Adrenal gland (tissue), 12 donors: ENCODE measurements around the gene C1orf226. TPM values are rescaled to one million over a fixed set of nuclear protein-coding genes. Genes with fewer than 3 reads are reported as not detected.

ENCODE experiments used
- DNase-seq, 7 donors: peaks; one replicate each; pipeline ENCODE4 v3.0.0-alpha.2; 2019 to 2020
- H3K27ac ChIP-seq, 5 donors: fragments of 200-600 bp; sonication (generic) in 4 of 5; 1 replicate in 3 of 5; 2 replicates in 2 of 5; pipeline versions ENCODE4 v1.5.1 to v1.8.0; 2016 to 2020; ENCODE audit warnings: mild to moderate bottlenecking in 1 of 5
- H3K27me3 ChIP-seq: fragments of 200-600 bp; 2 replicates; pipeline ENCODE4 v1.8.0; 2021
- H3K36me3 ChIP-seq, 2 donors: fragments of 200-600 bp; replicated peaks in 1 of 2; 1 replicate in 1 of 2; 2 replicates in 1 of 2; pipeline versions ENCODE4 v1.5.1 to v1.8.0; 2018 to 2022
- H3K4me1 ChIP-seq, 2 donors: fragments of 200-600 bp; replicated peaks in 1 of 2; 1 replicate in 1 of 2; 2 replicates in 1 of 2; pipeline versions ENCODE4 v1.5.1 to v1.8.0; 2018 to 2021
- H3K4me3 ChIP-seq, 4 donors: fragments of 200-600 bp; sonication (generic) in 3 of 4; one replicate each; pipeline ENCODE4 v1.5.1; 2016 to 2018
- H3K9me3 ChIP-seq, 3 donors: fragments of 200-600 bp; sonication (generic) in 1 of 3; replicated peaks in 1 of 3; 1 replicate in 2 of 3; 2 replicates in 1 of 3; pipeline versions ENCODE4 v1.5.1 to v1.8.0; 2016 to 2021
- POLR2A ChIP-seq, 2 donors: fragments of 450-650 bp; IDR thresholded peaks; one replicate each; pipeline ENCODE4 v1.6.1; 2017; ENCODE audit warnings: antibody characterized with exemption in 2 of 2, mild to moderate bottlenecking in 2 of 2, moderate library complexity in 1 of 2
- WGBS, 4 donors: extraction: QIAGEN DNeasy Blood & Tissue Kit in 2 of 4; methylation state at CpG; one replicate each; pipeline versions ENCODE4 v1.1.5 to v1.1.7; 2013 to 2017; 5-methylcytosine and 5-hydroxymethylcytosine counted together
- intact Hi-C, 2 donors: fragments of 100-400 bp; cut with DNase I; formaldehyde crosslinking; loops; one replicate each; pipeline versions ENCODE4 v1.14.1 to v1.15.0; 2022 to 2023
- polyA plus RNA-seq, 3 donors: library from polyadenylated mRNA; stranded (reverse); fragments of 200-250 nt in 2 of 3; fragments of 350-450 nt in 1 of 3; fragmentation: Illumina TruSeq in 1 of 3; extraction: RNeasy Lipid Tissue Mini Kit (QIAGEN cat#74804) in 1 of 3; gene quantifications; one replicate each; pipeline ENCODE4 v1.2.3, GENCODE V29; 2013 to 2014
- total RNA-seq, 9 donors: library from RNA; depleted of rRNA in 4 of 9; stranded (reverse); fragments of >200 nt in 4 of 9; fragments of 120-200 nt in 1 of 9; fragmentation: NEBNext Ultra II Directional in 1 of 9; extraction: Animal tissue kit (Norgen Biotek cat#: 25700) in 1 of 9; gene quantifications; one replicate each; pipeline versions ENCODE4 v1.1.0 to v1.2.4, GENCODE V29; 2013 to 2023
- TF ChIP-seq, protein P1 (sequence below), 6 experiments: fragments of 450-650 bp in 4 of 6; fragments of 200-600 bp in 2 of 6; sonication (generic) in 1 of 6; IDR thresholded peaks; 1 replicate in 5 of 6; 2 replicates in 1 of 6; pipeline versions ENCODE4 v1.5.1 to v1.8.0; 2016 to 2021; ENCODE audit warnings: antibody characterized with exemption in 6 of 6, mild to moderate bottlenecking in 2 of 6, moderate library complexity in 1 of 6
- donor health status: healthy with polysubstance abuse.
- donor health status: Bipolar disorder and iron deficiency.
- donor health status: DM: yes; HTN: yes; CAD: no.
- donor health status: DM: no; HTN: no; CAD: no.
- donor health status: DM: no; HTN: no; CAD: no.
- donor health status: DM: yes; HTN: yes; CAD: no.

The C1orf226 gene
- total and polyA plus RNA-seq, 12 donors = 0.95 to 48.0 (median 6.8) TPM

GRCh38 chr1:162398999-162399580, 17.6 kb downstream of the C1orf226 start:
- Histone ChIP-seq H3K9me3 (no peaks in the 10 kb centered on the region), H3K4me3 (no peak overlapping the region), H3K27me3 (peaks cover 3% of the 10 kb centered on the region), H3K4me1 (no peaks in the 10 kb centered on the region), H3K36me3 (no peaks in the 10 kb centered on the region), H3K27ac (no peak overlapping the region)
- TF ChIP-seq, protein P1, sequence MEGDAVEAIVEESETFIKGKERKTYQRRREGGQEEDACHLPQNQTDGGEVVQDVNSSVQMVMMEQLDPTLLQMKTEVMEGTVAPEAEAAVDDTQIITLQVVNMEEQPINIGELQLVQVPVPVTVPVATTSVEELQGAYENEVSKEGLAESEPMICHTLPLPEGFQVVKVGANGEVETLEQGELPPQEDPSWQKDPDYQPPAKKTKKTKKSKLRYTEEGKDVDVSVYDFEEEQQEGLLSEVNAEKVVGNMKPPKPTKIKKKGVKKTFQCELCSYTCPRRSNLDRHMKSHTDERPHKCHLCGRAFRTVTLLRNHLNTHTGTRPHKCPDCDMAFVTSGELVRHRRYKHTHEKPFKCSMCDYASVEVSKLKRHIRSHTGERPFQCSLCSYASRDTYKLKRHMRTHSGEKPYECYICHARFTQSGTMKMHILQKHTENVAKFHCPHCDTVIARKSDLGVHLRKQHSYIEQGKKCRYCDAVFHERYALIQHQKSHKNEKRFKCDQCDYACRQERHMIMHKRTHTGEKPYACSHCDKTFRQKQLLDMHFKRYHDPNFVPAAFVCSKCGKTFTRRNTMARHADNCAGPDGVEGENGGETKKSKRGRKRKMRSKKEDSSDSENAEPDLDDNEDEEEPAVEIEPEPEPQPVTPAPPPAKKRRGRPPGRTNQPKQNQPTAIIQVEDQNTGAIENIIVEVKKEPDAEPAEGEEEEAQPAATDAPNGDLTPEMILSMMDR (IDR thresholded peaks at IDR 0.05) = no peak
- TF ChIP-seq POLR2A (IDR thresholded peaks at IDR 0.05) = no peak
- no peak for DNase-seq
- WGBS, 4 donors = 80 to 88% (median 82%) methylated on average over 8 of the region's 8 CpGs
- intact Hi-C loops = no loop called here

- intact Hi-C loops = no loop called here
- DNase-seq = no peak
- Histone ChIP-seq H3K4me3 (no peak overlapping the region), H3K4me1 (no peaks in the 10 kb centered on the region), H3K27ac (no peak overlapping the region), H3K27me3 (no peaks in the 10 kb centered on the region), H3K36me3 (no peaks in the 10 kb centered on the region), H3K9me3 (no peaks in the 10 kb centered on the region)
- no peak for TF ChIP-seq POLR2A (IDR thresholded peaks at IDR 0.05)
- TF ChIP-seq, protein P1 (IDR thresholded peaks at IDR 0.05) = no peak
- 85 to 92% (median 87%) methylated on average over 10 of the region's 10 CpGs for WGBS, 4 donors
These were observed 19.3 kb downstream of the C1orf226 start for GRCh38 chr1:162400790-162401355.

- intact Hi-C loops = no loop called here
- DNase-seq = no peak
- no peaks in the 10 kb centered on the region for H3K4me1 ChIP-seq
- H3K27ac ChIP-seq = no peak overlapping the region
- no peak for TF ChIP-seq POLR2A (IDR thresholded peaks at IDR 0.05)
- TF ChIP-seq, protein P1 (IDR thresholded peaks at IDR 0.05) = no peak
- no peaks in the 10 kb centered on the region for H3K36me3 ChIP-seq
- 66 to 75% (median 70%) methylated on average over 5 of the region's 5 CpGs for WGBS, 4 donors
- H3K4me3 ChIP-seq = no peak overlapping the region
- no peaks in the 10 kb centered on the region for H3K27me3 ChIP-seq
- H3K9me3 ChIP-seq = no peaks in the 10 kb centered on the region
These were observed 23.1 kb downstream of the C1orf226 start for GRCh38 chr1:162404550-162405160.

- Histone ChIP-seq H3K27me3 (no peaks in the 10 kb centered on the region), H3K4me3 (no peak overlapping the region), H3K36me3 (no peaks in the 10 kb centered on the region), H3K27ac (no peak overlapping the region), H3K4me1 (no peaks in the 10 kb centered on the region), H3K9me3 (no peaks in the 10 kb centered on the region)
- TF ChIP-seq, protein P1 (IDR thresholded peaks at IDR 0.05) = no peak
- TF ChIP-seq POLR2A (IDR thresholded peaks at IDR 0.05) = no peak
- WGBS, 4 donors = 64 to 75% (median 69%) methylated on average over 5 of the region's 5 CpGs
- intact Hi-C loops = no loop called here
- DNase-seq = no peak
These were observed 24.3 kb downstream of the C1orf226 start for GRCh38 chr1:162405800-162406199.
